ENCODE data around the gene CCDC33. TPM values are rescaled to one million over a fixed set of nuclear protein-coding genes. Genes with fewer than 3 reads are reported as not detected.

CCDC33 gene
- not detected in 2 replicates for total RNA-seq

GRCh38 chr15:74235962-74236361, at the start of gene CCDC33:
Gene CCDC33 (plus strand): TSS chr15:74236326. CDS start chr15:74236720, 394 bp downstream.

GRCh38 chr15:74202452-74203401, 33.4 kb upstream of the CCDC33 start, which contains the start of gene STRA6:
Gene STRA6 (minus strand): TSS chr15:74202787. CDS start chr15:74202267, 520 bp downstream.

DNA sequence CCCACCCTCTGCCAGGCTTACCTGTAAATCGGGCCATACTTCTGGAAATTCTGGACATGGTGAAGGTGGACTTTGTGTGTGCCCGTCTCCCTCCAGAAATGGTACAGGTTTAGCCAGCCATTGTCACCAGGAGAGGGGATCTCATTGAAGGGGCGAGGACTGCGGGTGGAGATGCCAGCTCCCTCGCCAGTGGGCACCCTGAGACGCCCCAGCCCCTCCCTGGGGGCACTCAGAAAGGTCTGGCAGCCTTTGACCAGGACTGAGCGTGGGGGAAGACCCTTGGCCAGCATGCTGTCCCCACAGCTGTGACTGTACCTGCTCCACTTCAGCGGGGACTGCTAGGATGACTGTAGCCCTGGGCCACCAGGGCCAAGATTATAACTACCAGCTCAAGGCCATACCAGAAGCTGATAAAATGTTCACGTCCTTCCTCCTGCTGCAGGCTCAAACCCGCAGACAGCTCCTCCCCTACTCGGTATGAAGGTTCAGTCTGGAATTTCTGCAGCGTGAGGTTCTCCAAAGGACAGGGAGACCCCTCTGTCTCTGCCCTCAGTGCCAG, 131.2 kb downstream of the CCDC33 start, which contains the start of gene CYP11A1:
TSS of gene CYP11A1 (minus strand) at position 351 of the 559 bp plus-strand sequence. CDS start at position 290, 61 bp downstream.

Other genes with a start within 250 kb of the CCDC33 start
- gene STOML1, start 244.0 kb upstream of the CCDC33 start, total RNA-seq, result 13.9 and 18.3 TPM in 2 replicates
- 127 and 139 TPM in 2 replicates for gene PML, start 241.6 kb upstream of the CCDC33 start, total RNA-seq
- gene GOLGA6A, start 153.8 kb upstream of the CCDC33 start, total RNA-seq, result not detected in 2 replicates
- gene ISLR2, start 105.7 kb upstream of the CCDC33 start, total RNA-seq, result 0.13 TPM in 1 of 2 replicates, not detected in the other
- not detected in 2 replicates for gene ISLR, start 62.6 kb upstream of the CCDC33 start, total RNA-seq
- 0.10 TPM in 1 of 2 replicates, not detected in the other for gene STRA6, start 33.5 kb upstream of the CCDC33 start, total RNA-seq
- 0.33 TPM in 1 of 2 replicates, not detected in the other for gene CYP11A1, start 131.3 kb downstream of the CCDC33 start, total RNA-seq
- gene SEMA7A, start 197.6 kb downstream of the CCDC33 start, total RNA-seq, result 0.44 and 0.67 TPM in 2 replicates
- 53.8 and 64.2 TPM in 2 replicates for gene UBL7, start 224.8 kb downstream of the CCDC33 start, total RNA-seq